Panc1 (cell line): Measurements from ENCODE around the gene SPNS3. TPM values are rescaled to one million over a fixed set of nuclear protein-coding genes. Genes with fewer than 3 reads are reported as not detected.

Experiments
- ATAC-seq: fragments of 200-7000 bp; cut with Tn5 transposase; 2 replicates; pipeline ENCODE4 v1.9.1; 2020; ENCODE audit warnings: mild to moderate bottlenecking, moderate library complexity
- BruUV-seq: library from RNA; stranded (reverse); fragments of 400-500 nt; replicated peaks from 2 replicates; lab custom pipeline; 2021; lab: Mats Ljungman, UMichigan
- CTCF ChIA-PET: fragments of 300-600 bp; sonication (Branson Sonifier 250); formaldehyde crosslinking; loops from one replicate; lab custom pipeline; 2022; ENCODE audit warnings: antibody characterized with exemption; lab: Charles Lee
- POLR2A ChIA-PET: fragments of 300-600 bp; sonication (Branson Sonifier 250); formaldehyde crosslinking; loops from one replicate; lab custom pipeline; 2022; ENCODE audit warnings: antibody characterized with exemption; lab: Charles Lee
- DNase-seq: peaks from one replicate; pipeline ENCODE4 v3.0.0-alpha.2; 2010; ENCODE audit warnings: low read depth, low spot score
- H3K27ac ChIP-seq: 2 replicates; pipeline ENCODE4 v1.5.1; 2011; ENCODE audit warnings: mild to moderate bottlenecking, low read length, inconsistent platforms
- H3K27me3 ChIP-seq: fragments of 200-500 bp; sonication (Bioruptor generic); 2 replicates; pipeline ENCODE4 v1.6.0; 2014; ENCODE audit warnings: low read length, inconsistent platforms; ENCODE audit not compliant: control insufficient read depth, insufficient read depth
- H3K36me3 ChIP-seq: fragments of 200-500 bp; sonication (Bioruptor generic); 2 replicates; pipeline ENCODE4 v1.5.1; 2014; ENCODE audit warnings: inconsistent platforms, mild to moderate bottlenecking, low read length, moderate library complexity; ENCODE audit not compliant: control insufficient read depth, insufficient read depth
- H3K4me1 ChIP-seq: 2 replicates; pipeline ENCODE4 v1.5.1; 2011; ENCODE audit warnings: inconsistent platforms, mild to moderate bottlenecking, low read length, moderate library complexity; ENCODE audit not compliant: control insufficient read depth, insufficient read depth
- H3K4me3 ChIP-seq, 2 experiments: 2 replicates each; pipeline ENCODE4 v1.5.1; 2011 to 2012; ENCODE audit warnings: low read depth in 2 of 2, low read length in 2 of 2, mild to moderate bottlenecking in 2 of 2, inconsistent platforms in 1 of 2, moderate library complexity in 1 of 2
- H3K9me3 ChIP-seq: fragments of 200-500 bp; sonication (Bioruptor generic); 2 replicates; pipeline ENCODE4 v1.5.1; 2014; ENCODE audit warnings: low read depth, mild to moderate bottlenecking, inconsistent platforms, low read length, moderate library complexity; ENCODE audit not compliant: control insufficient read depth, insufficient read depth
- CTCF ChIP-seq: fragments of 450-650 bp; IDR thresholded peaks from 2 replicates; pipeline ENCODE4 v1.5.1; 2017; ENCODE audit warnings: mild to moderate bottlenecking
- POLR2AphosphoS5 ChIP-seq: IDR thresholded peaks from 2 replicates; pipeline ENCODE4 v1.6.1; 2012; ENCODE audit warnings: mild to moderate bottlenecking, low read depth, low read length, moderate library complexity
- REST ChIP-seq, 2 experiments: IDR thresholded peaks; 2 replicates each; pipeline ENCODE4 v1.6.1; 2011 to 2012; ENCODE audit warnings: low read depth in 2 of 2, control low read depth in 1 of 2, low read length in 1 of 2, mild to moderate bottlenecking in 1 of 2, moderate library complexity in 1 of 2; ENCODE audit not compliant: insufficient read depth in 1 of 2
- SIN3A ChIP-seq: IDR thresholded peaks from 2 replicates; pipeline ENCODE4 v1.6.1; 2012; ENCODE audit warnings: low read depth, mild to moderate bottlenecking, low read length, moderate library complexity, borderline replicate concordance; ENCODE audit not compliant: insufficient read depth
- TCF7L2 ChIP-seq: IDR thresholded peaks from 2 replicates; pipeline ENCODE4 v1.6.1; 2011; ENCODE audit warnings: mild to moderate bottlenecking, low read depth, low read length, inconsistent platforms
- in situ Hi-C: cut with HindIII; loops from 2 replicates; pipeline ENCODE4 v1.10.0; 2016; ENCODE audit warnings: low sequenced_read_pairs, low pct_unique_long_range_greater_than_20kb
- intact Hi-C: fragments of 100-400 bp; cut with micrococcal nuclease; formaldehyde crosslinking; loops from one replicate; pipeline ENCODE4 v1.10.0; 2022; ENCODE audit not compliant: unreplicated experiment
- total RNA-seq: library from RNA; stranded (reverse); gene quantifications from one replicate; pipeline ENCODE4 v1.2.1, GENCODE V29; 2021; ENCODE audit not compliant: unreplicated experiment

Gene SPNS3
- total RNA-seq, 1 experiment from 2014 or later = 0.10 TPM

GRCh38 chr17:4387137-4387536 lies 46.6 kb upstream of the SPNS3 start:
- CTCF ChIA-PET = no interaction called here
- no TSS peak for BruUV-seq
- in situ Hi-C loops = no loop called here

GRCh38 chr17:4389079-4389478 lies 44.7 kb upstream of the SPNS3 start:
- POLR2A ChIA-PET = interaction anchor here (0.6 kb wide), 1 partner anchor 26 kb away, joined by 3 read pairs; no protein-coding TSS in a partner anchor
- Histone ChIP-seq H3K4me3 (no peak overlapping the region), H3K9me3 (no peaks in the 10 kb centered on the region), H3K4me1 (no peaks in the 10 kb centered on the region), H3K27ac (no peak overlapping the region), H3K36me3 (no peaks in the 10 kb centered on the region), H3K27me3 (no peaks in the 10 kb centered on the region)
- ATAC-seq = peak; percentile 38; the same call in 1 of the 2 replicates
- intact Hi-C loops = no loop called here
- in situ Hi-C loops = no loop called here
- no TSS peak for BruUV-seq
- no peak for DNase-seq
- TF ChIP-seq TCF7L2 (no peak), POLR2AphosphoS5 (no peak), REST (IDR thresholded peaks at IDR 0.05; ENCODE audit: insufficient read depth in 1 of 2, low read depth in 2 of 2, low read length in 1 of 2) (no peak), SIN3A (no peak), CTCF (no peak)
- CTCF ChIA-PET = interaction anchor here (0.5 to 0.7 kb wide), 2 partner anchors 35 to 443 kb away, joined by 3 to 4 read pairs; no protein-coding TSS in a partner anchor

More at GRCh38 chr17:4387137-4387536, 46.6 kb upstream of the SPNS3 start:
- DNase-seq = no peak
- no peak overlapping the region for H3K4me3 ChIP-seq
- intact Hi-C loops = no loop called here
- H3K27me3 ChIP-seq = no peaks in the 10 kb centered on the region
- TF ChIP-seq TCF7L2 = no peak
- TF ChIP-seq SIN3A = no peak
- TF ChIP-seq POLR2AphosphoS5 = no peak
- TF ChIP-seq CTCF = no peak
- H3K36me3 ChIP-seq = no peaks in the 10 kb centered on the region
- H3K27ac ChIP-seq = no peak overlapping the region
- no peaks in the 10 kb centered on the region for H3K4me1 ChIP-seq
- H3K9me3 ChIP-seq = no peaks in the 10 kb centered on the region
- POLR2A ChIA-PET = no interaction called here
- ATAC-seq = no peak
